Mesendoderm (in vitro differentiated cells): ENCODE measurements around the gene INSRR.

Experiments used
- DNase-seq: peaks from one replicate; pipeline ENCODE4 v3.0.0; 2013
- H2AK5ac ChIP-seq: 2 replicates; pipeline ENCODE4 v1.6.1; 2013; ENCODE audit warnings: low read length, inconsistent platforms
- H2BK120ac ChIP-seq: 2 replicates; pipeline ENCODE4 v1.6.1; 2013; ENCODE audit warnings: low read depth, mild to moderate bottlenecking, low read length, moderate library complexity, mixed read lengths
- H2BK15ac ChIP-seq: replicated peaks from 2 replicates; pipeline ENCODE4 v1.6.1; 2013; ENCODE audit warnings: low read depth, mild to moderate bottlenecking, moderate library complexity
- H2BK5ac ChIP-seq: 2 replicates; pipeline ENCODE4 v1.6.1; 2013; ENCODE audit warnings: low read length, inconsistent platforms
- H3K18ac ChIP-seq: 2 replicates; pipeline ENCODE4 v1.6.1; 2013; ENCODE audit warnings: mild to moderate bottlenecking, low read length, mixed read lengths
- H3K23ac ChIP-seq: one replicate; pipeline ENCODE4 v1.6.1; 2013; ENCODE audit warnings: low read length
- H3K27ac ChIP-seq: 2 replicates; pipeline ENCODE4 v1.5.1; 2013; ENCODE audit warnings: low read depth, mild to moderate bottlenecking, inconsistent platforms, low read length, moderate library complexity
- H3K27me3 ChIP-seq: 2 replicates; pipeline ENCODE4 v1.6.1; 2013; ENCODE audit warnings: low read length, control low read depth, mild to moderate bottlenecking, inconsistent platforms; ENCODE audit not compliant: insufficient read depth, poor library complexity
- H3K36me3 ChIP-seq: 2 replicates; pipeline ENCODE4 v1.6.1; 2013; ENCODE audit warnings: low read length, inconsistent platforms; ENCODE audit not compliant: control insufficient read depth, insufficient read depth
- H3K4ac ChIP-seq: one replicate; pipeline ENCODE4 v1.6.1; 2013; ENCODE audit warnings: low read depth, mild to moderate bottlenecking, low read length, moderate library complexity
- H3K4me1 ChIP-seq: 2 replicates; pipeline ENCODE4 v1.6.1; 2013; ENCODE audit warnings: low read depth, low read length, inconsistent platforms; ENCODE audit not compliant: control insufficient read depth
- H3K4me2 ChIP-seq: 2 replicates; pipeline ENCODE4 v1.6.1; 2013; ENCODE audit warnings: low read length
- H3K4me3 ChIP-seq: 2 replicates; pipeline ENCODE4 v1.5.1; 2013; ENCODE audit warnings: mild to moderate bottlenecking, low read length
- H3K56ac ChIP-seq: one replicate; pipeline ENCODE4 v1.6.1; 2013; ENCODE audit warnings: low read length
- H3K79me1 ChIP-seq: 2 replicates; pipeline ENCODE4 v1.6.1; 2013; ENCODE audit warnings: low read length, inconsistent platforms
- H3K79me2 ChIP-seq: 2 replicates; pipeline ENCODE4 v1.6.1; 2013; ENCODE audit warnings: mild to moderate bottlenecking, low read length; ENCODE audit not compliant: control insufficient read depth, insufficient read depth
- H3K9ac ChIP-seq: 2 replicates; pipeline ENCODE4 v1.6.1; 2013; ENCODE audit warnings: low read length, inconsistent platforms
- H4K5ac ChIP-seq: one replicate; pipeline ENCODE4 v1.6.1; 2013; ENCODE audit warnings: low read length
- H4K8ac ChIP-seq: one replicate; pipeline ENCODE4 v1.6.1; 2013; ENCODE audit warnings: low read depth, mild to moderate bottlenecking, control low read depth, low read length, moderate library complexity
- WGBS: extraction: QIAGEN DNeasy Blood & Tissue Kit; methylation state at CpG from one replicate; pipeline ENCODE4 v1.1.7; 2013; ENCODE audit warnings: low lambda C conversion rate, missing lambda C conversion rate; ENCODE audit not compliant: insufficient coverage; ENCODE audit errors: extremely low coverage; 5-methylcytosine and 5-hydroxymethylcytosine counted together

INSRR gene

GRCh38 chr1:156899956-156900718 is 41.2 kb upstream of the INSRR start:
- Histone ChIP-seq H3K79me2 (no peaks in the 10 kb centered on the region), H2BK120ac (no peak overlapping the region), H3K4me3 (no peak overlapping the region), H3K4me2 (no peak overlapping the region), H4K5ac (no peak overlapping the region), H3K27me3 (no peaks in the 10 kb centered on the region), H2AK5ac (no peak overlapping the region), H3K56ac (no peak overlapping the region), H4K8ac (no peak overlapping the region), H3K4me1 (no peaks in the 10 kb centered on the region), H3K79me1 (no peaks in the 10 kb centered on the region), H3K4ac (no peak overlapping the region), H2BK5ac (no peak overlapping the region), H3K36me3 (no peaks in the 10 kb centered on the region), H2BK15ac (no peak overlapping the region), H3K27ac (no peak overlapping the region), H3K23ac (no peak overlapping the region), H3K9ac (no peak overlapping the region), H3K18ac (no peak overlapping the region)
- no peak for DNase-seq
- no CpG with 5 or more reads among the region's 12 CpGs for WGBS

GRCh38 chr1:156898971-156899664 is 40.2 kb upstream of the INSRR start:
- Histone ChIP-seq H2BK15ac (no peak overlapping the region), H3K23ac (no peak overlapping the region), H3K27me3 (no peaks in the 10 kb centered on the region), H3K79me1 (no peaks in the 10 kb centered on the region), H3K79me2 (no peaks in the 10 kb centered on the region), H4K5ac (no peak overlapping the region), H3K27ac (no peak overlapping the region), H3K9ac (no peak overlapping the region), H3K4me2 (no peak overlapping the region), H3K18ac (no peak overlapping the region), H2BK120ac (no peak overlapping the region), H3K4me1 (no peaks in the 10 kb centered on the region), H3K4me3 (no peak overlapping the region), H2BK5ac (no peak overlapping the region), H3K36me3 (no peaks in the 10 kb centered on the region), H3K4ac (no peak overlapping the region), H2AK5ac (no peak overlapping the region), H4K8ac (no peak overlapping the region), H3K56ac (no peak overlapping the region)
- no CpG with 5 or more reads among the region's 12 CpGs for WGBS
- DNase-seq: no peak

GRCh38 chr1:156898161-156898566 is 39.2 kb upstream of the INSRR start:
- Histone ChIP-seq H3K18ac (no peak overlapping the region), H3K4ac (no peak overlapping the region)

GRCh38 chr1:156897078-156897825 is 38.3 kb upstream of the INSRR start:
- no peaks in the 10 kb centered on the region for H3K36me3 ChIP-seq
- no peak overlapping the region for H2BK5ac ChIP-seq
- no CpG with 5 or more reads among the region's 14 CpGs for WGBS
- H4K5ac ChIP-seq: no peak overlapping the region
- no peak overlapping the region for H2BK120ac ChIP-seq
- no peak overlapping the region for H3K4me2 ChIP-seq
- peak overlapping the region; percentile 45 for H3K23ac ChIP-seq
- no peaks in the 10 kb centered on the region for H3K79me1 ChIP-seq
- H2BK15ac ChIP-seq: no peak overlapping the region
- no peak overlapping the region for H3K4me3 ChIP-seq
- no peaks in the 10 kb centered on the region for H3K4me1 ChIP-seq
- H3K9ac ChIP-seq: no peak overlapping the region
- H3K27ac ChIP-seq: no peak overlapping the region
- peak overlapping the region; percentile 0 for H3K56ac ChIP-seq
- no peak overlapping the region for H3K4ac ChIP-seq
- no peak overlapping the region for H3K18ac ChIP-seq
- no peak overlapping the region for H4K8ac ChIP-seq
- H2AK5ac ChIP-seq: no peak overlapping the region
- no peaks in the 10 kb centered on the region for H3K79me2 ChIP-seq
- no peaks in the 10 kb centered on the region for H3K27me3 ChIP-seq
- DNase-seq: no peak

More at GRCh38 chr1:156898161-156898566, 39.2 kb upstream of the INSRR start:
- Histone ChIP-seq H2BK5ac (no peak overlapping the region), H3K4me3 (no peak overlapping the region), H3K23ac (no peak overlapping the region), H3K79me1 (no peaks in the 10 kb centered on the region), H3K27ac (no peak overlapping the region), H2BK15ac (no peak overlapping the region), H2BK120ac (no peak overlapping the region), H3K56ac (peak overlapping the region; percentile 50), H4K8ac (no peak overlapping the region), H3K36me3 (no peaks in the 10 kb centered on the region), H3K79me2 (no peaks in the 10 kb centered on the region), H3K9ac (no peak overlapping the region), H2AK5ac (no peak overlapping the region), H4K5ac (no peak overlapping the region), H3K27me3 (no peaks in the 10 kb centered on the region), H3K4me2 (no peak overlapping the region), H3K4me1 (no peaks in the 10 kb centered on the region)
- DNase-seq: no peak
- WGBS: no CpG with 5 or more reads among the region's 13 CpGs

GRCh38 chr1:156896490-156897033 is 37.6 kb upstream of the INSRR start:
- H3K4me2 ChIP-seq: no peak overlapping the region
- H2BK5ac ChIP-seq: no peak overlapping the region
- H3K4me3 ChIP-seq: no peak overlapping the region
- no peaks in the 10 kb centered on the region for H3K4me1 ChIP-seq
- DNase-seq: peak; percentile 93
- H3K79me2 ChIP-seq: no peaks in the 10 kb centered on the region
- H4K8ac ChIP-seq: no peak overlapping the region
- no CpG with 5 or more reads among the region's 16 CpGs for WGBS
- H3K9ac ChIP-seq: no peak overlapping the region
- H3K18ac ChIP-seq: no peak overlapping the region
- no peak overlapping the region for H3K4ac ChIP-seq
- no peak overlapping the region for H3K27ac ChIP-seq
- peak overlapping the region; percentile 0 for H3K56ac ChIP-seq
- H3K79me1 ChIP-seq: no peaks in the 10 kb centered on the region
- H4K5ac ChIP-seq: no peak overlapping the region
- H3K27me3 ChIP-seq: no peaks in the 10 kb centered on the region
- no peak overlapping the region for H2BK120ac ChIP-seq
- no peak overlapping the region for H2BK15ac ChIP-seq
- no peaks in the 10 kb centered on the region for H3K36me3 ChIP-seq
- H2AK5ac ChIP-seq: no peak overlapping the region
- H3K23ac ChIP-seq: no peak overlapping the region
